NCI-H1092 treated with DMSO at 0.1 percent for 48 hours (cell line): ENCODE results near the gene THBS2.

Experiments used
- DNase-seq: peaks from one replicate; lab custom pipeline; 2025; lab: John Stamatoyannopoulos, UW

The THBS2 gene

GRCh38 chr6:169249057-169249456 is 4.6 kb downstream of the THBS2 start:
- DNase-seq: no peak

- no peak for DNase-seq
Measured at GRCh38 chr6:169248521-169248971, 5.1 kb downstream of the THBS2 start.

DNA sequence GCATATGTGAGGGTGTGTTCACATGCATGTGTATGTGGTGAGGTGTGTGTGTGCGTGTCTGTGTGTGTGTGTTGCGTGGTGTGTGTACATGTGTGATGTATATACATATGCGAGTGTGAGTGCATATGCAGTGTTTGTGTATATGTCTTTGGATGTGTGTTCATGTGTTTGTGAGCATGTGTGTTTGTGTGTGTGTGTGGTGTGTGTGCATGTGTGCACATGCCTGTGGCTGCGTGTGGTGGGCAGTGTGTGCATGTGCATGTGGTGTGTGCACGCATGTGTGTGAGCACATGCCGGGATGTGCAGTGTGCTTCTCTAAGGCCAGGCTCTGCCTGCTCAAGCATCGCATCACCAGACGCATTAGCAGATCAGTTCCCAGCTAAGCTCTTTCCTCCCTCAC is 5.7 kb downstream of the THBS2 start:
- no peak for DNase-seq

GRCh38 chr6:169247419-169247818 is 6.2 kb downstream of the THBS2 start:
- no peak for DNase-seq

GRCh38 chr6:169246445-169246844 is 7.2 kb downstream of the THBS2 start:
- DNase-seq: no peak

DNA sequence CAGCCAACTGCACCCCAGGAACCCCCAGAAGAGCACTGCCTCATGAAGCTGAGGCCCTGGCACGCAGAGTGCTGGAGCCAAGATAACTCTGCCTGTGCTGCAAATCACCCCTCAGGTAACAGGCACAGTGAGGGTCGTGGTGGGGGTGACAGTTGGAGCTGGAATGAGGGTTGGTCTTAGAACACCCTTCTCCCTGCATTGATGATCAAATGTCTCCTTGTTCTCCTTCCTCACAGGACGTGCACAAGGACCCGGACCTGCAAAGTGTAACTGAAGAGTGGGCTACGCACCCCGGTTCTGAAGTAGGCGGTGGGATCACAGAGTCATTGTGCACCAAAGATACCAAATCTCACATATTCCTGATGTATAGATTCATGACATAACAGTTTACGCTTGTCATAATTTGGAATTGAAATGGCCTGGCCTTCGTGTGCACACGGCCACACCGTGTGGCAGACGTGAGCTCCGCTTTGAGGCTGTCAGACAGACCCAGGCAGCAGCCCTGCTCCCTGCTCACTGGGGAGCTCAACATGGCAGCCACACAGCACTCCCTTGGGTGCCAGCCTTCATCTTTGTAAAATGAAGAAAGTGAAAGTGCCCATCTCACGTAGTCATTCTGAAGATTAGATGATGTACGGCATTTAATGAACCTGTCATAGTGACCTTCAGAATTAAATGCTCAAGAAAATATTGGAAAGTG is 8.8 kb downstream of the THBS2 start:
- no peak for DNase-seq

GRCh38 chr6:169243661-169244060 is 10.0 kb downstream of the THBS2 start:
- DNase-seq: no peak

DNA sequence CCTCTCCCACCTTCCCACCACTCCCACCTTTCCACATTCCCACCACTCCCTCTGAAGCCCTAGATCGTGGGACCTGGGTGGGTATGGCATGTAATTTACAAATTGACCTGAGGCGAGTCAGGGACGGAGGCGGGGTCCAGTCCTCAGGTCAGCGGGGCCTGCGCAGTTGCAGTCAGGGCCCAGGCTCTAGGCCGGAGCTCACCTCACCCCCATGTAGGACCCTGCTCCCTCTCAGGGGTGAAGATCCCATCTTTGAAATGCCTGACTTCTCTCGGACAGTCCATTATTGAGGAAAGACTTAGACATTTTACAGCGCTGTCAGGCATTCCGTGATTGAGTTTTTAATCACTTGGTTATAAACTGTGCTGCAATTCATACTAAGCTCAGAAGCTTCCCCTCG is 10.5 kb downstream of the THBS2 start:
- no peak for DNase-seq

GRCh38 chr6:169241688-169242350 is 11.8 kb downstream of the THBS2 start:
- DNase-seq: no peak

GRCh38 chr6:169240591-169241390 is 12.9 kb downstream of the THBS2 start:
- no peak for DNase-seq

DNA sequence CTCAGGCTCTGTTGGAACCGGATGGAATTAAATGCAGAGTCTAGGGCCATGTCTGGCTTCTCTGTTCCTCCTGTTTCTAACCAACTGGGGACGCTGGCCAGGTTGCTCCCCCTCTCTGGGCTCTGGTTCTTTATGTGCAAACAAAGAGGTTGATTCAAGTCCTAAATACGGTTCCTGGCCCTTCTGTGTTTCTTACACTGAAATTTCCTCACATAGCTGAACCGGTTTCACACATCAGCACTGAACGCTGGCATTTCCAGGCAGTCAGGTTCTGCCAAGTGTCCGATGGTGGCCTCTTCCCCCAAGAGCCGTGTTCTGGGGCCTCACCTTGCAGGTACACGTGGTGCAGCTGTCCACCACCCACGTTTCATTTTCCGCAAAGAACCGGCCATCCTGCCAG is 13.5 kb downstream of the THBS2 start:
- DNase-seq: no peak

- DNase-seq: no peak
Measured at GRCh38 chr6:169239181-169239580, 14.5 kb downstream of the THBS2 start.

DNA sequence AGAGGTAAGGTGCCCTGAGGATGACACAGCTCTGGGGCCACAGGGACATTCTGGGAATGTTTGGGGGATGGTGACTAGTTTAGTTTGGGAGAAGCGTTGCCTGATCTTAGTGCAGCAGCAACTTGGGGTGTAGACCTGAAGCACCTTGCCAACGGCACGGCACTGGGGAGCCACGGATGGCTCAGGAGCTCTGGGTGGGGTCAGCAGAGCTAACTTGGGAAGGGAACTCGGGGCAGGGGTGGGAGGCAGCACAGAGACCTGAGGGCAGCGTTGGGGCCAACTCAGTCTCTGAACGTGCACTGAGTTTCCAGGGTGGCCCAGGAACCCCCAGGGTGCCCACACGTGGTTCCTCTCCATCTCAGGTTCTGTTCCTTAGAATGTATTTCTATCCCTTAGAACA is 14.9 kb downstream of the THBS2 start:
- no peak for DNase-seq

DNA sequence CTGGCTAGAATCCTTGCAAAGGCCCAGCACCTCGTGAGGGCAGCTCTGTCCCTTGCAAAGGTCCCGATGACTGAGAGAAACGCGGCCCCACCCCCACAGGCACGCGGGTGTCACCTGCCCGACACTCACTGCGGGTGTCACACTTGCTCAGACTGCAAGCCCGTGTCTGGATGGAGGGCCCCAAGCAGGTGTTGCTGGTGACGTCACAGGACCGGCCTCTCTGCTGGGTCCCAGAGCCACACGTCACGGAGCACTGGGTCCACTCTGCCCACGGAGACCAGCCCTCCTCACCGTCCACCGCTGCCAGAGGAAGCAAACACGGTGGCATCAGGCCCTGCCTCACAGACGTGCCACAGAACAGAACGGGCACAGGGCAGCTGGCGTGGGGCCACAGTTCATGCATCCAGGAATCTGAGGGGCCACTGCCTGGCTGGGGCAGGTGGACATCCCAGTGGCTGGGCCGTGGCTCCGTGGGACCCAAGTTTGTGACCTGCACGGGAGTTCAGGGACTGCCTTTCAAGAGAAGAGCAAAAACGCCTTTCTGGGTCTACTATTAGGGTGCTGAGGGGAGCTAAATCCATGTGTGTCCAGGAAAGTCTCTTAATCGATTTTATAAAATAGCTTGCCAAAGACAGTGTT is 16.0 kb downstream of the THBS2 start:
- no peak for DNase-seq

DNA sequence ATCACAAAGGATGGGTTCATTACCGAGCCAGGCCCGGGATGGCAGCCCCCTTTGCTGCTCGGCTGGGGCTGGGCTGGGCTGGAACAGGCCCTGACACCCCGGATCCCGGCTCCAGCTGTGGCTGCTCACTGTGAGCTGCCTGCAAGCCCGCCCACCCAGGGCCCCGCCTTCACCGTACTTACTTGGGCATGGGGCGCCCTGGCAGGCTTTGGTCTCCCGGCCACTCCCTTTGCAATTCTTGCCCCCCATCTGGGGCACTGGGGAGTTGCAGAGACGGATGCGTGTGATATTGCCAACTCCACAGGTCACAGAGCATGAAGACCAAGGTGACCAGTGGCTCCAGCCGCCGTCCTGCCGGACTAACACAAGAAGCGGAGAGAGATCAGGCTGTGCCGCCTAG is 16.7 kb downstream of the THBS2 start:
- no peak for DNase-seq

GRCh38 chr6:169236545-169236944 is 17.1 kb downstream of the THBS2 start:
- DNase-seq: no peak

- no peak for DNase-seq
Measured at GRCh38 chr6:169235286-169235685, 18.4 kb downstream of the THBS2 start.

DNA sequence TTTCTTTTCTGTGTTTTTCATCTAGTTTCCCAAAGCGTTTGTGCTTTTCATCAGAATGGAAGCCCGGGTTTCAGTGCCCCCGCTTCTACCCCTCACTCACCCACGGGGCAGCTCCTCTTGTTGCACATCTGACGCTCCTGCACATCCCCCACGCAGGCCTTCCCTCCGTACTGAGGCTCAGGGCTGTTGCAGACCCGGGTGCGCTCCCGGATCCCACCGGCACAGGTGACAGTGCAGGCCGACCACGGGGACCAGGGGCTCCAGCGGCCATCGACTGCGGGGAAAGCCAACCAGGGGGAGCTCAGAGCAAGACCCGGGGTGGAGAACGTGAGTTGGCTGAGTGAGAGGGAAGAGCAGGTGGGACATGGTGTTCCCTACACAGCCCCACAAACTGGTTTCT is 19.0 kb downstream of the THBS2 start:
- no peak for DNase-seq

GRCh38 chr6:169233832-169234231 is 19.8 kb downstream of the THBS2 start:
- DNase-seq: no peak

DNA sequence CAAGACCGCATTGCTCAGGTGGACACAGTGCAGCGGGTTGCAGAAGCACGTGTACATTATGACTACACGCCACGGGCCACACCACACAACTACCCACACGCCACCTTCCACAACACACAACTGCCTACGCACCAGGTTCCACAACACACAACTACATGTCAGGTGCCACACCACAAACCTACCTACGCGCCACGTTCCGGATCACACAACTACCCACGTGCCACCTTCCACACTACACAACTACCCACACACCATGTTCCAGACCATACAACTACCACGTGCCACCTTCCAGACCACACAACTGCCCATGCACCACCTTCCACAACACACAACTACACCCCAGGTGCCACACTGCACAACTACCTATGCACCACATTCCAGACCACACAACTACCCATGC is 20.5 kb downstream of the THBS2 start:
- no peak for DNase-seq

DNA sequence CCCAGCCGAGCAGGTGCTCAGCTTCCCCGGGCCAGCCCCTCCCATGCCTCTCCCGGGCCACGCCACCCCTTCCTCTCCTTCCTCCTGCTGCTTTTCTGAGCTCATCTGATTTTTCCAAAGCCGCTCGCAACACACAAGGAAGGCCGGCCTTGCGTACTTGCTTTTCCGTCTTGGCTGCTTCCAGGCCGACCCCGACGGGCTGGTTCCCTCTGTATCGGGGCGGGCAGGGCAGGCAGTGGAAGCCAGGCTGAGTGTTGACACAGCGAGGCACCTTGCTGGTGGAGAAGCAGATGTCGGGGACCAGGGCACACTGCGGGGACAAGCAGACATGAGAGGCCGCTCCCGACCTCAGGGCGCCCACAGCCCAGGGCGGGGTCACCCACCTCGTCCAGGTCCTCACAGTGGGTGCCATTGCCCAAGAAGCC is 21.1 kb downstream of the THBS2 start:
- DNase-seq: no peak

DNA sequence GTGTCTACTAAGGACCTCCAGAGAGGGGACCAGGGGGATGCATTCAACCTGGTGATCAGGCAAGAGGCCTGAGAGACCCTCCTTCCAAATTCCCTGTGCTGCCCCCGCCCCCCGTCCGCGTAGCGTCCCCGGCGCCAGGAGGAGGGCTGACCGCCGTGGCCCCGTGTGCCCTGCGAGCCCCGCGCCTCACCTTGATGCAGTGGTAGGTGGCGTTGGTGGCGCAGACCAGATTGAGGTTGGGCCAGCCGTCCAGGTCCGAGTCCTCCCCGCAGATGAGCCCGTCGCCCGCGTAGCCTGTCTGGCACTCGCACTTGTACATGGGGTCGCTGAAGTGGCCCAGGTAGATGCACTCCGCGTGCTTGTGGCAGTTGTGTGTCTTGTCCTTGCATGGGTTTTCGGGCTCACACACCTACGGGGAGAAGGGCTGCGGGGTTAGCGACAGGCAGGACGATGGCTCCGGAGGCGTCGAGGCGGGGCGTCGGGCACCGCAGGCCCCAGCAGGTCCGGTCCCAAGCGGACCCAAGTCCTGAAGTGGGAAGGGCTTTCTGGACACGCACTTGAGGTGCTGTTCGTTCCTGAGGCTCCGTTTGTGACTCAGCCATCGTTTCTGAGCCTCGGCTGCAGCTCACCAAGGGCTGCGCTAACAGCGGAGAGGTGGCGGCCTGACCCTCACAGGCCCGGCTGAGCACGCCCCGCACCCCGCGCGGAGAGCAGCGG is 21.7 kb downstream of the THBS2 start:
- DNase-seq: no peak
